CD4-positive, CD25-positive, alpha-beta regulatory T cell (primary cell): ENCODE results near the gene SOCS3. TPM values are rescaled to one million over a fixed set of nuclear protein-coding genes. Genes with fewer than 3 reads are reported as not detected.

Experiments
- ATAC-seq, 2 donors: fragments of 150-1000 bp; cut with Tn5 transposase; one replicate each; pipeline ENCODE4 v1.10.0; 2021; ENCODE audit warnings: low read depth in 2 of 2, moderate number of reproducible peaks in 2 of 2, moderate library complexity in 1 of 2
- DNase-seq, 3 donors: peaks; one replicate each; pipeline versions ENCODE4 v3.0.0 to v3.0.0-alpha.2; 2012 to 2022; ENCODE audit warnings: mixed read lengths in 1 of 3
- H3K27ac ChIP-seq: one replicate; pipeline ENCODE4 v1.7.0; 2013; ENCODE audit warnings: mild to moderate bottlenecking, low read length; ENCODE audit not compliant: insufficient read depth, poor library complexity, severe bottlenecking
- H3K27me3 ChIP-seq: one replicate; pipeline ENCODE4 v1.7.0; 2013; ENCODE audit warnings: low read length; ENCODE audit not compliant: control insufficient read depth, insufficient read depth
- H3K36me3 ChIP-seq: one replicate; pipeline ENCODE4 v1.7.0; 2013; ENCODE audit warnings: mild to moderate bottlenecking, low read length, moderate library complexity; ENCODE audit not compliant: control insufficient read depth, insufficient read depth
- H3K4me1 ChIP-seq: 2 replicates; pipeline ENCODE4 v1.7.0; 2013; ENCODE audit warnings: mild to moderate bottlenecking, low read length; ENCODE audit not compliant: insufficient read depth, control insufficient read depth, poor library complexity, severe bottlenecking
- H3K4me3 ChIP-seq: one replicate; pipeline ENCODE4 v1.7.0; 2013; ENCODE audit warnings: low read depth, mild to moderate bottlenecking, low read length, moderate library complexity
- H3K9me3 ChIP-seq, 2 experiments: 1 replicate in 1 of 2; 2 replicates in 1 of 2; pipeline ENCODE4 v1.7.0; 2013; ENCODE audit warnings: low read length in 2 of 2, mild to moderate bottlenecking in 1 of 2, moderate library complexity in 1 of 2; ENCODE audit not compliant: control insufficient read depth in 2 of 2
- H3K27ac Mint-ChIP-seq, 3 donors: one replicate each; pipeline ENCODE4 v1.8.0; 2020 to 2022; ENCODE audit warnings: mild to moderate bottlenecking in 3 of 3, mixed read lengths in 3 of 3, moderate library complexity in 2 of 3
- H3K27me3 Mint-ChIP-seq: one replicate; pipeline ENCODE4 v1.8.0; 2022; ENCODE audit warnings: mild to moderate bottlenecking, mixed read lengths
- H3K36me3 Mint-ChIP-seq: one replicate; pipeline ENCODE4 v1.8.0; 2020; ENCODE audit warnings: mixed read lengths
- H3K4me1 Mint-ChIP-seq, 4 donors: one replicate each; pipeline ENCODE4 v1.8.0; 2020 to 2022; ENCODE audit warnings: mixed read lengths in 4 of 4, mild to moderate bottlenecking in 1 of 4
- H3K4me3 Mint-ChIP-seq, 4 donors: one replicate each; pipeline ENCODE4 v1.8.0; 2020 to 2022; ENCODE audit warnings: mild to moderate bottlenecking in 4 of 4, mixed read lengths in 4 of 4, moderate library complexity in 3 of 4
- H3K9me3 Mint-ChIP-seq, 7 donors: one replicate each; pipeline ENCODE4 v1.8.0; 2020 to 2022; ENCODE audit warnings: mixed read lengths in 7 of 7, mild to moderate bottlenecking in 3 of 7, moderate library complexity in 2 of 7
- polyA plus RNA-seq, 4 donors: library from polyadenylated mRNA; unstranded; fragments of 300-500 nt; fragmentation: Illumina TruSeq; gene quantifications; one replicate each; pipeline ENCODE4 v1.2.3, GENCODE V29; 2021
- total RNA-seq: library from RNA; stranded (reverse); gene quantifications from one replicate; pipeline ENCODE4 v1.2.3, GENCODE V29; 2022

The SOCS3 gene
- total and polyA plus RNA-seq, 5 donors from 2014 or later, result 26.4 to 218 (median 70.3) TPM

DNA sequence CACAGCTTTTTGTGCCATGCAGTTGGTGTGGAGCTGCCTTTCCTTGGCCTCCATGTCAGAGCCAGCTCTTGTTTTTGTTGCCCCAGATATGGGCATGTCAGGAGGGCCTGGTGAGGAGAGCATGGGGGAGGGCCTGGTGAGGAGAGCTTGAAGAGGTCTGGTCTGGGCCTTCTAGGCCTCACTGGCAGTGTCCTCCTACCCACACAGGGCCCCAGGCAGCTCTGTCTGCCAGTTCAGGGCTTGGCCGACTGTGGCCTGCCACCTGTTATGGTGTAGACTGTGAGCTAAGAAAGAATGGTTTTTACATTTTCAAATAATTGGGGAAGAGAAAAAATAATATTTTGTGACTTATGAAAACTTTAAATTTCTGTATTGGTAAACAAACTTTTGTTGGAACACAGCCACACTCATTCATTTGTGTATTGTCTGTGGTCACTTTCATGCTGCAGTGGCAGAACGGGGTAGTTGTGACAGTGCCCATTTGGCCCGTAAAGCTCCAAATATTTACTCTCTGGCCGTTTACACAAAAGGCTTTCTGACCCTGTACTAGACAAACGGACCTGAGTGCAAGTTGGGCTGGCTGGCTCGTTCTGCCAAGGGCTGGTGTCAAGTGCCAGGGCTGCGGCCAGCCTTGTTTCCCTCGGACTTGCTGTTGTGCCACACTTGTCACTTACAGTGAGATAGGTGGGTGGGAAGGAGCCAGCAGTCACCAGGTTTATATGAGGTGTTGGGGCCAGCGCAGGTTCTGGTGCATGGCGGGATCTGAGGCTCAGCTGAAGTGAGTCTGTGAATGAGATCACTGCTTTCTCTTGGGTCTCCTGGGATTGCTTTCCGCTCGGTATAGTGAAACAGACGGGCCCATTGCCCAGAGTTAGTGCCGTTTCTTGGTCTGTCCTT lies 36.8 kb upstream of the SOCS3 start:
- Histone ChIP-seq H3K27ac (no peak overlapping the region), H3K36me3 (peaks cover 88% of the 10 kb centered on the region)
- H3K4me1 Mint-ChIP-seq, result peaks cover 0 to 16% (median 8%) of the 10 kb centered on the region in 4 donors

DNA sequence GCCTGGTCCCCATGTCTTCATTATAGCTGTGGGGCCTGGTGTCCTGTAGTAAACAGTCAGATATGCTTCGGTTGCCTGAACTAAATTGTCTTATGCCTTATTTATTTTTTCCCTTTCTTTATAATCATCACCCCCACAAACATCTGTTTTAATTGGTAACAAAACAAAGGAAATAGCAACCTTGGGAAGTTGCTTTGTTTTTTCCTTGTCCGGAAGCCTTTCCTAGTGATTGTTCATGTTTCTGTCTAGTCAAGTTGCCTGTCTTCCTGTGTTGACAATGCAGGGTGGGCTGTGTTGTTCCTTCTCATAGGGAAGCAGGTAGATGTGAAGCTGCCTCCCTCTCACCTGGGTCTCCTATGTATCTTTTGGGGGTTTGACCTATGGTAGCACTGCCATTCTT lies 35.3 kb upstream of the SOCS3 start:
- no peak overlapping the region for H3K4me3 Mint-ChIP-seq
- no peak for DNase-seq
- peak overlapping the region in 1 of 3 donors; percentile 56 for H3K27ac Mint-ChIP-seq
- Histone ChIP-seq H3K27me3 (no peaks in the 10 kb centered on the region), H3K4me1 (peaks cover 5% of the 10 kb centered on the region), H3K27ac (no peak overlapping the region), H3K4me3 (no peak overlapping the region), H3K36me3 (peaks cover 79% of the 10 kb centered on the region), H3K9me3 (no peaks in the 10 kb centered on the region)
- no peaks in the 10 kb centered on the region for H3K27me3 Mint-ChIP-seq
- H3K9me3 Mint-ChIP-seq, result no peaks in the 10 kb centered on the region
- peaks cover 0 to 27% (median 10%) of the 10 kb centered on the region in 4 donors for H3K4me1 Mint-ChIP-seq
- peaks cover 39% of the 10 kb centered on the region for H3K36me3 Mint-ChIP-seq
- ATAC-seq, result no peak

More for the DNA sequence above, 36.8 kb upstream of the SOCS3 start:
- Mint-ChIP-seq H3K9me3 (no peaks in the 10 kb centered on the region), H3K4me3 (no peak overlapping the region), H3K27ac (peak overlapping the region in 1 of 3 donors; percentile 68), H3K36me3 (peaks cover 51% of the 10 kb centered on the region), H3K27me3 (no peaks in the 10 kb centered on the region)
- Histone ChIP-seq H3K4me1 (peaks cover 4% of the 10 kb centered on the region), H3K9me3 (no peaks in the 10 kb centered on the region), H3K4me3 (no peak overlapping the region), H3K27me3 (no peaks in the 10 kb centered on the region)
- DNase-seq, result no peak
- no peak for ATAC-seq

DNA sequence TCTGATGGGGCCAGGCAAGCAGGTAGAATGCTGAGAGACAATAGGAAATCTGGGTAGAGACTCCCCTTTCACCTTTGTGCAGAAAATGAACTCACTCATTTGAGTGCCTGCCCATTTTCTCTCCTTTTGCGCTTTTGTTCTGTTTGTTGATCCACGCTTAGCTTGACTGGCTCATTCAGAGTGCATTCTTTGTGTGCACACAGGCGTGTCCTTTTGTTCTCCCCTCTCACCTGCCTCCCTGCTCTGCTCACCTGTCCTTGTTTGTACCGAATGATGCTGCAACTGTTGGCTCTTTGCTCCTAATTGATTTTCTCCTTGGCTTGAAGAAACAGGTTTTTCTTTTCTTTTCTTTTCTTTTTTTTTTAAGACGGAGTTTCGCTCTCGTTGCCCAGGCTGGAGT lies 34.3 kb upstream of the SOCS3 start:
- no peaks in the 10 kb centered on the region for H3K9me3 ChIP-seq
- no peaks in the 10 kb centered on the region for H3K27me3 ChIP-seq
- Mint-ChIP-seq H3K4me3 (no peak overlapping the region), H3K27ac (peak overlapping the region in 1 of 3 donors; percentile 42), H3K27me3 (no peaks in the 10 kb centered on the region), H3K9me3 (no peaks in the 10 kb centered on the region), H3K4me1 (peaks cover 0 to 35% (median 11%) of the 10 kb centered on the region in 4 donors), H3K36me3 (peaks cover 31% of the 10 kb centered on the region)
- H3K4me3 ChIP-seq, result no peak overlapping the region
- ATAC-seq (no peak), DNase-seq (no peak)
- no peak overlapping the region for H3K27ac ChIP-seq
- peaks cover 5% of the 10 kb centered on the region for H3K4me1 ChIP-seq
- H3K36me3 ChIP-seq, result peaks cover 72% of the 10 kb centered on the region

DNA sequence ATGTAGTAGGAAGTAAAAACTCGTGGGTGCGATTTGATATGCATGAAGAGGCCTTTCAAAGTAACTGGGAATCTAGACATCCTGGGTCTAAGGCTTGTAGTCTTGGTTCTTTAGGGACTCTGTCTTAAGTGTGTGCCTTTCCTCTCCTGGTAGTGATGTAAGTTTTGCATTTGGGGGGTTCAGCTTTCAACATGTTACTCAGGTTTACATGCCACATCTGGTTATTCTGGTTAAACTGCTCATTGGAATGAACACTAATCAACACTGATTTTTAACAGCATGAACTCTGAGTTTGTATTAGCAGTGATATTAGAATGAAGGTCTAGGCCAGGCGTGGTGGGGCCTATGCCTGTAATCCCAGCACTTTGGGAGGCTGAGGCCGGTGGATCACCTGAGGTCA lies 33.7 kb upstream of the SOCS3 start:
- Mint-ChIP-seq H3K36me3 (peaks cover 30% of the 10 kb centered on the region), H3K4me1 (peaks cover 0 to 41% (median 15%) of the 10 kb centered on the region in 4 donors), H3K27ac (no peak overlapping the region), H3K27me3 (no peaks in the 10 kb centered on the region), H3K4me3 (no peak overlapping the region), H3K9me3 (no peaks in the 10 kb centered on the region)
- no peak for DNase-seq
- peaks cover 11% of the 10 kb centered on the region for H3K4me1 ChIP-seq
- H3K27me3 ChIP-seq, result no peaks in the 10 kb centered on the region
- no peaks in the 10 kb centered on the region for H3K9me3 ChIP-seq
- peaks cover 66% of the 10 kb centered on the region for H3K36me3 ChIP-seq
- ATAC-seq, result no peak
- H3K4me3 ChIP-seq, result no peak overlapping the region
- H3K27ac ChIP-seq, result no peak overlapping the region

DNA sequence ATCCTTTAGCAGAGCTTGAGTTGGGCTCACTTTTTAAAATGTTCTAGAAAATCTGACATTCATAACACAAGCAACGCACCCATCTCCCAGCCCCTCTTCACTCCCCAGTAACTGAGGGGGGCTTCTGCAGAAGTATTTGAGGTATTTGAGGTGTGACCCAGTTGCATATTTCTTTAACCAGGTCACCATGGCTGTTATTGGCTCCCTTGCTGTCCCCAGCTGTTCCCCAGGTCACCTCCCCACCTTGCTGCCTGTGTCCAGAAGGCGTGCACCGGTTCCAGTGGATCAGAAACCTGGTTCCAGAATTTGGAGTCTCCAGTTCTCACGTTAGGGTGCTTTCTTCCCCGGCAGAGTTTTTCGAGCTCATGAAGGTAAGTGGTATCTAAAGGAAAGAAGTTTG lies 32.4 kb upstream of the SOCS3 start:
- H3K9me3 ChIP-seq, result no peaks in the 10 kb centered on the region
- peak overlapping the region in 1 of 3 donors; percentile 60 for H3K27ac Mint-ChIP-seq
- peaks cover 55% of the 10 kb centered on the region for H3K36me3 ChIP-seq
- peaks cover 20% of the 10 kb centered on the region for H3K36me3 Mint-ChIP-seq
- H3K4me3 Mint-ChIP-seq, result peak overlapping the region in 1 of 4 donors; percentile 16
- H3K27me3 ChIP-seq, result no peaks in the 10 kb centered on the region
- no peak overlapping the region for H3K27ac ChIP-seq
- H3K4me1 Mint-ChIP-seq, result peaks cover 5 to 52% (median 21%) of the 10 kb centered on the region in 4 donors
- ATAC-seq (no peak), DNase-seq (no peak)
- H3K9me3 Mint-ChIP-seq, result no peaks in the 10 kb centered on the region
- H3K4me1 ChIP-seq, result peaks cover 22% of the 10 kb centered on the region
- no peaks in the 10 kb centered on the region for H3K27me3 Mint-ChIP-seq
- no peak overlapping the region for H3K4me3 ChIP-seq

DNA sequence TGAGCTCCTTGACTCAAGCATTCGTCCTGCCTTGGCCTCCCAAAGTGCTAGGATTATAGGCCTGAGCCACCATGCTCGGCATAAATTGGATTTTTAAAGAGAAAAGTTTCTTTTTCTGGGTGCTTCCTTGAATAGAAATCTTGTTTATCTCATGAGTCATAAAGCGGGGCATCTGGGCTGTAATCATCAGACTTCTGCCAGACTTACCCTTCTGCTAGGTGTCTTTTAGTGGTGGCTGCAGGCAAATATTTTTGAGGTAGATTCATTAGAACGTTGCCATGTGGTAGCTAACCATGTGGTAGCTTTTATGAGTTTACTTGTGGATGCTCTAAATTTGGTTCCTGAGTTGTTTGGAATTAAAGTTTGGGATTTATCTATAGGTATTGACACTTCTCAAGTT lies 32.0 kb upstream of the SOCS3 start:
- Histone ChIP-seq H3K27ac (no peak overlapping the region), H3K9me3 (no peaks in the 10 kb centered on the region), H3K4me1 (peaks cover 25% of the 10 kb centered on the region), H3K4me3 (no peak overlapping the region), H3K27me3 (no peaks in the 10 kb centered on the region), H3K36me3 (peaks cover 51% of the 10 kb centered on the region)
- ATAC-seq (no peak), DNase-seq (no peak)
- Mint-ChIP-seq H3K27ac (peak overlapping the region in 1 of 3 donors; percentile 60), H3K4me3 (peak overlapping the region in 1 of 4 donors; percentile 15), H3K36me3 (peaks cover 17% of the 10 kb centered on the region), H3K9me3 (no peaks in the 10 kb centered on the region), H3K27me3 (no peaks in the 10 kb centered on the region), H3K4me1 (peaks cover 5 to 54% (median 23%) of the 10 kb centered on the region in 4 donors)

DNA sequence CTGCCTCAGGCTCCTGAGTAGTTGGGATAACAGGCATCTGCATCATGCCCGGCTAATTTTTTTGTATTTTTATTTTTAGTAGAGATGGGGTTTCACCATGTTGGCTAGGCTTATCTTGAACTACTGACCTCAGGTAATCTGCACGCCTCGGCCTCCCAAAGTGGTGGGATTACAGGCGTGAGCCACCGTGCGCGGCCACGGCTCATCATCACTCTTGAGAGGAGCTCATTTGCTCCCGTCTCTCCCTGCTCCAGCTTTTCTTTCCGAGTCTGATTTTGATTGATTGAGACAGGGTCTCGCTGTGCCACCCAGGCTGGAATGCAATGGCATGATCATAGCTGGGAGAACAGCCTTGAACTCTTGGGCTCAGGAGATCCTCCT lies 31.2 kb upstream of the SOCS3 start:
- Histone ChIP-seq H3K4me1 (peaks cover 33% of the 10 kb centered on the region), H3K36me3 (peaks cover 43% of the 10 kb centered on the region), H3K9me3 (no peaks in the 10 kb centered on the region), H3K4me3 (no peak overlapping the region), H3K27ac (no peak overlapping the region), H3K27me3 (no peaks in the 10 kb centered on the region)
- H3K9me3 Mint-ChIP-seq, result no peaks in the 10 kb centered on the region
- no peaks in the 10 kb centered on the region for H3K27me3 Mint-ChIP-seq
- peaks cover 5 to 62% (median 31%) of the 10 kb centered on the region in 4 donors for H3K4me1 Mint-ChIP-seq
- DNase-seq (no peak), ATAC-seq (no peak)
- no peak overlapping the region for H3K4me3 Mint-ChIP-seq
- H3K27ac Mint-ChIP-seq, result peak overlapping the region in 1 of 3 donors; percentile 26
- peaks cover 9% of the 10 kb centered on the region for H3K36me3 Mint-ChIP-seq
